Lower lobe of right lung (tissue), 2 donors: Measurements from ENCODE around the gene XIRP2. TPM values are rescaled to one million over a fixed set of nuclear protein-coding genes. Genes with fewer than 3 reads are reported as not detected.

ENCODE experiments used
- ATAC-seq, 2 donors: fragments of 200-7000 bp; cut with Tn5 transposase; one replicate each; pipeline ENCODE4 v1.9.1; 2020 to 2022; ENCODE audit warnings: mild to moderate bottlenecking in 2 of 2, moderate library complexity in 2 of 2
- DNase-seq: peaks from one replicate; pipeline ENCODE4 v3.0.0-alpha.2; 2020
- H3K27ac ChIP-seq: fragments of 200-600 bp; one replicate; pipeline ENCODE4 v1.8.0; 2022
- H3K27me3 ChIP-seq: fragments of 200-600 bp; one replicate; pipeline ENCODE4 v1.8.0; 2022; ENCODE audit warnings: low read depth
- H3K36me3 ChIP-seq: fragments of 200-600 bp; one replicate; pipeline ENCODE4 v1.8.0; 2022; ENCODE audit warnings: mild to moderate bottlenecking
- H3K4me1 ChIP-seq: fragments of 200-600 bp; one replicate; pipeline ENCODE4 v1.8.0; 2022
- H3K4me3 ChIP-seq: fragments of 200-600 bp; one replicate; pipeline ENCODE4 v1.8.0; 2022; ENCODE audit warnings: mild to moderate bottlenecking
- H3K9me3 ChIP-seq: fragments of 200-600 bp; one replicate; pipeline ENCODE4 v1.8.0; 2022
- intact Hi-C: fragments of 100-400 bp; cut with DNase I; formaldehyde crosslinking; loops from one replicate; pipeline ENCODE4 v1.11.0; 2022
- total RNA-seq: library from RNA; stranded (reverse); fragmentation: NEBNext Ultra II Directional; extraction: Animal tissue kit (Norgen Biotek cat#: 25700); gene quantifications from one replicate; pipeline ENCODE4 v1.2.1, GENCODE V29; 2021
- TF ChIP-seq, protein P1 (sequence below): fragments of 200-600 bp; IDR thresholded peaks from one replicate; pipeline ENCODE4 v1.8.0; 2022; ENCODE audit warnings: antibody characterized with exemption, mild to moderate bottlenecking
- donor health status: DM: no; HTN: yes; CAD: no; lungs with severe emphysema.

The XIRP2 gene
- total RNA-seq, 1 donor from 2014 or later, result 0.18 TPM

DNA sequence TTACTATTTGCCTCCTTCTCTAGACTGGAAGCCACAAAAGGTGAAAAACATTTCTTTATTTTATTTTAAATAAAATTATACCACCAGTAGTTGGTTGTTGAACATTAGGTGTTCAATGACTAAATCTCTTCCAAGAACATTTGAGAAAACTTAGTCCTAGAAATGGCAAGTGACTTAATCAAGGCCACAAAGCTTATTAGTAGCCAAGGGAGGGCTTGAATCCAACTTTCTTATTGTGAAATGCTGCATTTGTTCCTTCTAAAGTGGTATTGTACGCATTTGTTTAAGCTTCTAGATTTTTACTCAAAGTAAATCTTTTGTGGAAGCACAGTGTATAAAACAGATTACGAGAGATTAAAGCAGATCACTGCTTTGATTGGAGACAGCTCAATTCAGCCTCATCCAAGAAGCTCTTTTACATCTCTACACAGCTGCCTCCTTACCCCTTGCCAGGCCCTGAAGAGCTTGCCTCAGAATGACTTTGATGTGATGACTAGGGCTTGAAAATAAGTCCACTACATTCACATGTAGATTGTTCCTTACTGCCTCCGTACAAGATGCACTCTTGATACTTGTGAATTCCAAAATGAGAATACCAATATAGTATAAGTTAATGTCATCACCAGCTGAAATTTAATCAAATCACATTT is 244.8 kb downstream of the XIRP2 start:
- intact Hi-C loops, result no loop called here
- no peaks in the 10 kb centered on the region for H3K4me1 ChIP-seq
- no peak overlapping the region for H3K4me3 ChIP-seq
- TF ChIP-seq, protein P1, sequence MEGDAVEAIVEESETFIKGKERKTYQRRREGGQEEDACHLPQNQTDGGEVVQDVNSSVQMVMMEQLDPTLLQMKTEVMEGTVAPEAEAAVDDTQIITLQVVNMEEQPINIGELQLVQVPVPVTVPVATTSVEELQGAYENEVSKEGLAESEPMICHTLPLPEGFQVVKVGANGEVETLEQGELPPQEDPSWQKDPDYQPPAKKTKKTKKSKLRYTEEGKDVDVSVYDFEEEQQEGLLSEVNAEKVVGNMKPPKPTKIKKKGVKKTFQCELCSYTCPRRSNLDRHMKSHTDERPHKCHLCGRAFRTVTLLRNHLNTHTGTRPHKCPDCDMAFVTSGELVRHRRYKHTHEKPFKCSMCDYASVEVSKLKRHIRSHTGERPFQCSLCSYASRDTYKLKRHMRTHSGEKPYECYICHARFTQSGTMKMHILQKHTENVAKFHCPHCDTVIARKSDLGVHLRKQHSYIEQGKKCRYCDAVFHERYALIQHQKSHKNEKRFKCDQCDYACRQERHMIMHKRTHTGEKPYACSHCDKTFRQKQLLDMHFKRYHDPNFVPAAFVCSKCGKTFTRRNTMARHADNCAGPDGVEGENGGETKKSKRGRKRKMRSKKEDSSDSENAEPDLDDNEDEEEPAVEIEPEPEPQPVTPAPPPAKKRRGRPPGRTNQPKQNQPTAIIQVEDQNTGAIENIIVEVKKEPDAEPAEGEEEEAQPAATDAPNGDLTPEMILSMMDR, result no peak
- no peaks in the 10 kb centered on the region for H3K36me3 ChIP-seq
- H3K9me3 ChIP-seq, result no peaks in the 10 kb centered on the region
- no peaks in the 10 kb centered on the region for H3K27me3 ChIP-seq
- no peak overlapping the region for H3K27ac ChIP-seq
- DNase-seq (no peak), ATAC-seq (no peak)

DNA sequence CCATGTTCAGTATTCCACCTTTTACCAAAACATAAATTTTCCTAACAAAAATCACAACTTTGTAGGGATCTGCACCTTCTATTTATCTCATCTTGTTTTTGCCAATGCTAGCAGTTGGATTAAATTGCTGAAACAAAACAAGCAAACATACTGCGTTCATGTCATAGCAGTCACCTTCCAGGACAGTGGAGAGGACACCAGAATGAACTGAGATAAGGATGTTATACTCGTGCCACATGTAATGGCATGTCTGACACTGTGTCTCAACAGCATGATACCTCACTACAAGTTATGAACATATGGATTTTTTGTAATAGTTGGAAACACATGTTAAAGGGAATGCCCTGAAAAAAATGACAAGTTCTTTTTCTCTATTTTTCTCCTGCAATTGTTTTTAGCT is 245.3 kb downstream of the XIRP2 start:
- Histone ChIP-seq H3K27me3 (no peaks in the 10 kb centered on the region), H3K4me3 (no peak overlapping the region), H3K36me3 (no peaks in the 10 kb centered on the region), H3K9me3 (no peaks in the 10 kb centered on the region), H3K4me1 (no peaks in the 10 kb centered on the region), H3K27ac (no peak overlapping the region)
- ATAC-seq (no peak), DNase-seq (no peak)
- TF ChIP-seq, protein P1, result no peak
- intact Hi-C loops, result no loop called here

DNA sequence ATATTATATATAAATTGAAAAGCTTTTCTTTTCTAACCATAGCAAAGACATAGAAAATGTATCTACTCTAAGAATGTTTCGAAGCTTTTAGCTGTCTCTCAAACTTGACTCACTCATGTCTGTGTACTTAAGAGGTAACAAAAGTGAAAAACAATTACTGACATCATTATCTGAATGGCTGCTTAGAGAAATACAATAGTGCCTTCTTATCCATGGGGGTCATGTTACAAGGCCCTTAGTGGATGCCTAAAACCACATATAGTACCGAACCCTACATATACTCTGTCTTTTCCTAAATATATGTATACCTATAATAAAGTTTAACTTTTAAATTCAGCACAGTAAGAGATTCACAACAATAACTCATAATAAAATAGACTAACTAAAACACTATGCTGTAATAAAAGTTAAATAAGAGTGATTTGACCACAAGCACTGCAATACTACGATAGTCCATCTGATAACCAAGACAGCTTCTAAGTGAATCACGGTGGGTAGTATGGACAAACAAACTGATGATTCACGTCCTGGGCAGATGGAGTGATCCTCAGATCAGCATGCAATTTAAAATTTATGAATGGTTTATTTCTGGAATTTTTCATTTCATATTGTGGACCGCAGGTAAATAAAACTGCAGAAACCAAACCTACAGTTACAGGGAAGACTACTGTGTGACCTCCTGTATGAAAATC is 246.2 kb downstream of the XIRP2 start:
- DNase-seq (no peak), ATAC-seq (no peak)
- Histone ChIP-seq H3K4me3 (no peak overlapping the region), H3K27me3 (no peaks in the 10 kb centered on the region), H3K36me3 (no peaks in the 10 kb centered on the region), H3K9me3 (no peaks in the 10 kb centered on the region), H3K27ac (no peak overlapping the region), H3K4me1 (no peaks in the 10 kb centered on the region)
- TF ChIP-seq, protein P1, result no peak
- intact Hi-C loops, result no loop called here

DNA sequence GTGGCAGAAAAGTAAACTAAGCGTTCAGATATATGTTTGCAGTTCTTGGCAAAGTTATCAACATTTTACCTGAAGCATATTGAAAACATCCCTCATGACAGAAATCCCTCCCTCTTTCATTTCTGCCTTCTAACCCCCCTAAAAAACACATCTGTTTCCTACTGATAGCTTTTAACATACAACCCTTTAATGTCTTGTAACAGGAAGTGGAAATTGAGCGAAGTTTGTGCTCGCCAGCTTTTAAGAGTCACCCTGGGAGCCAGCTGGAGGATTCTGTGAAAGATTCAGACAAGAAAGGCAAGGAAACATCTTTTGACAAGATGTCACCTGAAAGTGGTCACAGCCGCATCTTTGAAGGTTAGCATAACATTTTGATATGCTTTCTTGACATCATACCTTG is 247.4 kb downstream of the XIRP2 start:
- no peaks in the 10 kb centered on the region for H3K4me1 ChIP-seq
- intact Hi-C loops, result no loop called here
- H3K36me3 ChIP-seq, result no peaks in the 10 kb centered on the region
- TF ChIP-seq, protein P1, result no peak
- no peaks in the 10 kb centered on the region for H3K27me3 ChIP-seq
- ATAC-seq (no peak), DNase-seq (no peak)
- no peak overlapping the region for H3K27ac ChIP-seq
- no peaks in the 10 kb centered on the region for H3K9me3 ChIP-seq
- no peak overlapping the region for H3K4me3 ChIP-seq

DNA sequence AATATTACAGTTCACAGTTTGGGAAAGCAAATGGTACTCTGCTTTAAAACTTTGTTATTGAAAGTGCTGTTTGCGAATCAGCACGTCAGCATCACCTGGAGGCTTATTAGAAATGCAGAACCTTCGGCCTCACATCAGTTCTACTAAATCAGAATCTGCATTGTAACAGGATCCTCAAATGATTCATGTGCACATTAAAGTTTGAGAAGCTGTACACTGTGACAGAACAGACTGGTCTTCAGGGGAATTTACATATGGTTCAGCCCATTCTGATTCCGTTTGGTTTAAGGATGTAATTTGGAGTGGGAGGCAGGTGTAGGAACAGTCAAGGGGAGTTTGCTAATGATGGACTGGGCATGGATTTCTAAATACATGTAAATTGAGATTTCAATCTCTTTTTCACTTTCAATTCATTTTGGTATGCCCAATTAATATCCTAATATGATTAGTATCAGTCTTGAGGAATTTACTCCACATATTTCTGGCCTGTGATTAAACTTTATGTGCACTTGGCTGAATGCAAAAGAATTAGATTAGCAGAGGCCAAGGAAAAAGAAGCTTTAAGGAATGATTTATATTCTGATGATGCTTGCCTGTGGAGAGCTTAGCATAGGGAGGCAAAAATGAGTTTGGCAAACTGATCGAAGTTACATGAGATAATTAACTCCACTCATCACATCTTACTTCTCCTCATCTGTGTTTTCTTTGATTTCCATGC is 248.8 kb downstream of the XIRP2 start:
- H3K4me3 ChIP-seq, result no peak overlapping the region
- intact Hi-C loops, result no loop called here
- no peak for DNase-seq

More for the DNA sequence above, 248.8 kb downstream of the XIRP2 start:
- ATAC-seq, result no peak
- no peaks in the 10 kb centered on the region for H3K36me3 ChIP-seq
- H3K27me3 ChIP-seq, result no peaks in the 10 kb centered on the region
- no peaks in the 10 kb centered on the region for H3K9me3 ChIP-seq
- H3K4me1 ChIP-seq, result no peaks in the 10 kb centered on the region
- H3K27ac ChIP-seq, result no peak overlapping the region
- TF ChIP-seq, protein P1, result no peak
